Measurements from ENCODE around the gene DNAJC17. TPM values are rescaled to one million over a fixed set of nuclear protein-coding genes. Genes with fewer than 3 reads are reported as not detected.

Gene DNAJC17
- total and polyA plus RNA-seq, 2 donors from 2014 or later = 41.6 to 56.7 TPM

- H3K4me3 ChIP-seq (ENCODE audit: low read length in 3 of 3) = peak overlapping the region; percentile 36 to 67 (median 54)
- H3K27me3 ChIP-seq (ENCODE audit: control insufficient read depth, insufficient read depth, low read length) = no peaks in the 10 kb centered on the region
- no peak for TF ChIP-seq CTCF (IDR thresholded peaks at IDR 0.05; ENCODE audit: borderline replicate concordance, extremely low read depth, insufficient read depth)
- H3K36me3 ChIP-seq (ENCODE audit: control insufficient read depth in 2 of 3, insufficient read depth in 3 of 3, low read length in 3 of 3) = peaks cover 0 to 2% (median 0%) of the 10 kb centered on the region in 3 donors
- peak overlapping the region; percentile 89 to 93 for H3K27ac ChIP-seq (ENCODE audit: low read depth in 2 of 2, low read length in 2 of 2)
- H3K4me1 ChIP-seq (ENCODE audit: control insufficient read depth in 2 of 3, insufficient read depth in 2 of 3, low read depth in 1 of 3, low read length in 3 of 3) = peaks cover 2 to 32% (median 26%) of the 10 kb centered on the region in 3 donors
- FAIRE-seq = no peak
- DNase-seq = peak in 2 of 5 donors; percentile 49 to 82
- intact Hi-C loops (cut with DNase I) = no loop called here
- no peaks in the 10 kb centered on the region for H3K9me3 ChIP-seq (ENCODE audit: control insufficient read depth in 2 of 3, insufficient read depth in 1 of 3, low read length in 3 of 3)
- H3K9ac ChIP-seq (ENCODE audit: low read length in 3 of 3) = peak overlapping the region in 2 of 3 donors; percentile 76 to 82
Measured at GRCh38 chr15:40845511-40846284, 38.4 kb upstream of the DNAJC17 start.

GRCh38 chr15:40845036-40845435 lies 37.8 kb upstream of the DNAJC17 start:
- Histone ChIP-seq H3K27me3 (ENCODE audit: control insufficient read depth, insufficient read depth, low read length) (no peaks in the 10 kb centered on the region), H3K9ac (ENCODE audit: low read length in 3 of 3) (peak overlapping the region; percentile 39 to 82 (median 71)), H3K27ac (ENCODE audit: low read depth in 2 of 2, low read length in 2 of 2) (peak overlapping the region; percentile 89 to 93), H3K36me3 (ENCODE audit: control insufficient read depth in 2 of 3, insufficient read depth in 3 of 3, low read length in 3 of 3) (peaks cover 0 to 3% (median 0%) of the 10 kb centered on the region in 3 donors), H3K4me1 (ENCODE audit: control insufficient read depth in 2 of 3, insufficient read depth in 2 of 3, low read depth in 1 of 3, low read length in 3 of 3) (peaks cover 2 to 32% (median 26%) of the 10 kb centered on the region in 3 donors), H3K9me3 (ENCODE audit: control insufficient read depth in 2 of 3, insufficient read depth in 1 of 3, low read length in 3 of 3) (no peaks in the 10 kb centered on the region), H3K4me3 (ENCODE audit: low read length in 3 of 3) (peak overlapping the region; percentile 54 to 67 (median 65))
- intact Hi-C loops (cut with DNase I) = no loop called here
- no peak for TF ChIP-seq CTCF (IDR thresholded peaks at IDR 0.05; ENCODE audit: borderline replicate concordance, extremely low read depth, insufficient read depth)
- FAIRE-seq (no peak), DNase-seq (no peak)

GRCh38 chr15:40844696-40845030 lies 37.4 kb upstream of the DNAJC17 start:
- Histone ChIP-seq H3K4me3 (ENCODE audit: low read length in 3 of 3) (peak overlapping the region; percentile 54 to 67 (median 65)), H3K36me3 (ENCODE audit: control insufficient read depth in 2 of 3, insufficient read depth in 3 of 3, low read length in 3 of 3) (peaks cover 0 to 4% (median 0%) of the 10 kb centered on the region in 3 donors), H3K9me3 (ENCODE audit: control insufficient read depth in 2 of 3, insufficient read depth in 1 of 3, low read length in 3 of 3) (no peaks in the 10 kb centered on the region), H3K4me1 (ENCODE audit: control insufficient read depth in 2 of 3, insufficient read depth in 2 of 3, low read depth in 1 of 3, low read length in 3 of 3) (peaks cover 2 to 32% (median 26%) of the 10 kb centered on the region in 3 donors), H3K9ac (ENCODE audit: low read length in 3 of 3) (peak overlapping the region; percentile 39 to 73 (median 71)), H3K27ac (ENCODE audit: low read depth in 2 of 2, low read length in 2 of 2) (peak overlapping the region; percentile 73 to 88), H3K27me3 (ENCODE audit: control insufficient read depth, insufficient read depth, low read length) (no peaks in the 10 kb centered on the region)
- intact Hi-C loops (cut with DNase I) = no loop called here
- TF ChIP-seq CTCF (IDR thresholded peaks at IDR 0.05; ENCODE audit: borderline replicate concordance, extremely low read depth, insufficient read depth) = no peak
- DNase-seq (peak in 3 of 5 donors; percentile 47 to 86 (median 60)), FAIRE-seq (no peak)
